NCI-H2196 (cell line): Measurements from ENCODE around the gene BEST4.
"Not testable (repeated sequence)": the region's sequence is repeated elsewhere in the genome, so short reads cannot be mapped to it uniquely, and the experiment has no call there.

Experiments
- DNase-seq: peaks from one replicate; lab custom pipeline; 2025; ENCODE audit not compliant: unreplicated experiment; lab: John Stamatoyannopoulos, UW

Gene BEST4

GRCh38 chr1:44819608-44820327 is 31.8 kb upstream of the BEST4 start:
- no peak for DNase-seq

GRCh38 chr1:44819196-44819607 is 31.2 kb upstream of the BEST4 start:
- no peak for DNase-seq

- DNase-seq: no peak
Measured at GRCh38 chr1:44817771-44818495, 30.0 kb upstream of the BEST4 start.

GRCh38 chr1:44817307-44817706 is 29.3 kb upstream of the BEST4 start:
- no peak for DNase-seq

GRCh38 chr1:44815926-44816325 is 28.0 kb upstream of the BEST4 start:
- not testable (repeated sequence) for DNase-seq

GRCh38 chr1:44812822-44813543 is 25.0 kb upstream of the BEST4 start:
- no peak for DNase-seq

- no peak for DNase-seq
Measured at GRCh38 chr1:44811234-44811633, 23.3 kb upstream of the BEST4 start.

- DNase-seq: not testable (repeated sequence)
Measured at GRCh38 chr1:44810762-44811105, 22.8 kb upstream of the BEST4 start.

- peak; percentile 63 for DNase-seq
Measured at GRCh38 chr1:44810101-44810761, 22.3 kb upstream of the BEST4 start.

GRCh38 chr1:44808938-44809917 is 21.3 kb upstream of the BEST4 start:
- DNase-seq: no peak

- DNase-seq: peak; percentile 43
Measured at GRCh38 chr1:44808063-44808937, 20.3 kb upstream of the BEST4 start, which contains the start of gene BTBD19. Gene BTBD19, plus strand, starts transcription at chr1:44808523. Its CDS starts 298 bp downstream, at chr1:44808821.

GRCh38 chr1:44807364-44808062 is 19.5 kb upstream of the BEST4 start:
- peak; percentile 95 for DNase-seq

GRCh38 chr1:44806704-44807363 is 18.9 kb upstream of the BEST4 start, which contains the start of gene DYNLT4:
Gene DYNLT4, minus strand, starts transcription at chr1:44807351. Its CDS starts 683 bp downstream, at chr1:44806668.
- no peak for DNase-seq

GRCh38 chr1:44806025-44806703 is 18.2 kb upstream of the BEST4 start:
- DNase-seq: no peak

GRCh38 chr1:44805311-44806024 is 17.5 kb upstream of the BEST4 start:
- DNase-seq: no peak

- no peak for DNase-seq
Measured at GRCh38 chr1:44803312-44804095, 15.5 kb upstream of the BEST4 start.
